HEK293 (cell line): Measurements from ENCODE around the gene EFCAB6.

Source experiments
- CTCF ChIA-PET: fragments of 350-600 bp; formaldehyde crosslinking; extraction: SDS; loops from one replicate; lab custom pipeline; 2021; ENCODE audit warnings: antibody characterized with exemption; lab: Yijun Ruan, JAX
- POLR2A ChIA-PET: fragments of 300-600 bp; formaldehyde crosslinking; extraction: SDS; loops from one replicate; lab custom pipeline; 2020; ENCODE audit warnings: antibody characterized with exemption, inconsistent platforms; lab: Yijun Ruan, JAX
- H3K27ac ChIP-seq: fragments of 200-500 bp; sonication (Bioruptor generic); 2 replicates; pipeline ENCODE4 v1.5.1; 2014; ENCODE audit warnings: low read depth, low read length, control low read depth, inconsistent platforms; ENCODE audit errors: extremely low read depth
- H3K36me3 ChIP-seq, 2 experiments: fragments of 200-500 bp in 1 of 2; sonication (Bioruptor generic) in 1 of 2; 1 replicate in 1 of 2; 2 replicates in 1 of 2; pipeline ENCODE4 v1.5.1; 2014 to 2017; ENCODE audit warnings: inconsistent platforms in 2 of 2, low read length in 2 of 2; ENCODE audit not compliant: control insufficient read depth in 2 of 2, insufficient read depth in 1 of 2
- H3K4me1 ChIP-seq: fragments of 200-500 bp; sonication (Bioruptor generic); 2 replicates; pipeline ENCODE4 v1.5.1; 2014; ENCODE audit warnings: mild to moderate bottlenecking, low read length, inconsistent platforms; ENCODE audit not compliant: control insufficient read depth, insufficient read depth
- H3K4me3 ChIP-seq: 2 replicates; pipeline ENCODE4 v1.5.1; 2011; ENCODE audit warnings: low read depth, mild to moderate bottlenecking, control low read depth, low read length, moderate library complexity
- H3K9me3 ChIP-seq: fragments of 200-500 bp; sonication (Bioruptor generic); 2 replicates; pipeline ENCODE4 v1.5.1; 2014; ENCODE audit warnings: low read depth, low read length, inconsistent platforms; ENCODE audit not compliant: control insufficient read depth, insufficient read depth
- BCL11B ChIP-seq: fragments of 450-650 bp; formaldehyde crosslinking; IDR thresholded peaks from 2 replicates; pipeline ENCODE4 v1.5.1; 2016; ENCODE audit warnings: low read depth, missing biosample characterization, missing genetic modification characterization
- EGR2 ChIP-seq: fragments of 450-650 bp; formaldehyde crosslinking; IDR thresholded peaks from 2 replicates; pipeline ENCODE4 v1.5.1; 2016; ENCODE audit warnings: low read depth, missing biosample characterization, missing genetic modification characterization
- KLF1 ChIP-seq: fragments of 450-650 bp; formaldehyde crosslinking; IDR thresholded peaks from 2 replicates; pipeline ENCODE4 v1.5.1; 2016; ENCODE audit warnings: missing biosample characterization, missing genetic modification characterization
- KLF16 ChIP-seq: fragments of 450-650 bp; formaldehyde crosslinking; IDR thresholded peaks from 2 replicates; pipeline ENCODE4 v1.5.1; 2017; ENCODE audit warnings: missing biosample characterization, missing genetic modification characterization
- SP3 ChIP-seq: fragments of 450-650 bp; formaldehyde crosslinking; IDR thresholded peaks from 2 replicates; pipeline ENCODE4 v1.5.1; 2016; ENCODE audit warnings: missing biosample characterization, missing genetic modification characterization
- TRIM28 ChIP-seq: IDR thresholded peaks from 2 replicates; pipeline ENCODE4 v1.6.1; 2011; ENCODE audit warnings: low read length, control low read depth, borderline replicate concordance
- WT1 ChIP-seq: fragments of 450-650 bp; formaldehyde crosslinking; IDR thresholded peaks from 2 replicates; pipeline ENCODE4 v1.5.1; 2016; ENCODE audit warnings: missing biosample characterization, missing genetic modification characterization
- YY1 ChIP-seq: fragments of 450-650 bp; formaldehyde crosslinking; IDR thresholded peaks from 2 replicates; pipeline ENCODE4 v1.5.1; 2018; ENCODE audit warnings: missing biosample characterization, missing genetic modification characterization
- ZFP41 ChIP-seq: fragments of 450-650 bp; formaldehyde crosslinking; IDR thresholded peaks from 2 replicates; pipeline ENCODE4 v1.5.1; 2016; ENCODE audit warnings: missing biosample characterization, missing genetic modification characterization, borderline replicate concordance
- ZNF140 ChIP-seq: fragments of 450-650 bp; formaldehyde crosslinking; IDR thresholded peaks from 2 replicates; pipeline ENCODE4 v1.5.1; 2016; ENCODE audit warnings: missing biosample characterization, missing genetic modification characterization
- ZNF19 ChIP-seq: fragments of 450-650 bp; formaldehyde crosslinking; IDR thresholded peaks from 2 replicates; pipeline ENCODE4; 2016; ENCODE audit warnings: missing biosample characterization, missing genetic modification characterization, low read depth
- ZNF292 ChIP-seq: fragments of 450-650 bp; formaldehyde crosslinking; IDR thresholded peaks from 2 replicates; pipeline ENCODE4 v1.5.1; 2016; ENCODE audit warnings: low read depth, missing biosample characterization, missing genetic modification characterization, borderline replicate concordance
- ZNF335 ChIP-seq: fragments of 450-650 bp; formaldehyde crosslinking; conservative IDR thresholded peaks from 2 replicates; pipeline ENCODE4 v1.5.1; 2016; ENCODE audit warnings: missing biosample characterization, missing genetic modification characterization
- ZNF529 ChIP-seq: fragments of 450-650 bp; formaldehyde crosslinking; IDR thresholded peaks from 2 replicates; pipeline ENCODE4 v1.5.1; 2017; ENCODE audit warnings: missing genetic modification characterization, missing biosample characterization; ENCODE audit not compliant: insufficient replicate concordance
- ZNF626 ChIP-seq: fragments of 450-650 bp; sonication (Bioruptor Pico); formaldehyde crosslinking; IDR thresholded peaks from 2 replicates; pipeline ENCODE4 v1.5.1; 2018; ENCODE audit warnings: missing biosample characterization, missing genetic modification characterization, inconsistent platforms
- ZNF701 ChIP-seq: fragments of 450-650 bp; formaldehyde crosslinking; IDR thresholded peaks from 2 replicates; pipeline ENCODE4 v1.5.1; 2016; ENCODE audit warnings: missing biosample characterization, missing genetic modification characterization
- ZSCAN30 ChIP-seq: fragments of 450-650 bp; IDR thresholded peaks from 2 replicates; pipeline ENCODE4 v1.5.1; 2018; ENCODE audit warnings: missing biosample characterization, mild to moderate bottlenecking, missing genetic modification characterization, moderate library complexity
- ZXDB ChIP-seq: fragments of 450-650 bp; formaldehyde crosslinking; IDR thresholded peaks from 2 replicates; pipeline ENCODE4 v1.5.1; 2016; ENCODE audit warnings: missing biosample characterization, missing genetic modification characterization
- TF ChIP-seq, protein P1 (sequence below): fragments of 450-650 bp; formaldehyde crosslinking; conservative IDR thresholded peaks from 2 replicates; pipeline ENCODE4 v1.5.1; 2016; ENCODE audit warnings: low read depth, missing biosample characterization, missing genetic modification characterization
- TF ChIP-seq, protein P2 (sequence below): fragments of 450-650 bp; formaldehyde crosslinking; IDR thresholded peaks from 2 replicates; pipeline ENCODE4 v1.5.1; 2016; ENCODE audit warnings: missing biosample characterization, missing genetic modification characterization
- TF ChIP-seq, protein P3 (sequence below): fragments of 450-650 bp; formaldehyde crosslinking; IDR thresholded peaks from 2 replicates; pipeline ENCODE4 v1.5.1; 2016; ENCODE audit warnings: missing biosample characterization, missing genetic modification characterization

EFCAB6 gene, protein sequence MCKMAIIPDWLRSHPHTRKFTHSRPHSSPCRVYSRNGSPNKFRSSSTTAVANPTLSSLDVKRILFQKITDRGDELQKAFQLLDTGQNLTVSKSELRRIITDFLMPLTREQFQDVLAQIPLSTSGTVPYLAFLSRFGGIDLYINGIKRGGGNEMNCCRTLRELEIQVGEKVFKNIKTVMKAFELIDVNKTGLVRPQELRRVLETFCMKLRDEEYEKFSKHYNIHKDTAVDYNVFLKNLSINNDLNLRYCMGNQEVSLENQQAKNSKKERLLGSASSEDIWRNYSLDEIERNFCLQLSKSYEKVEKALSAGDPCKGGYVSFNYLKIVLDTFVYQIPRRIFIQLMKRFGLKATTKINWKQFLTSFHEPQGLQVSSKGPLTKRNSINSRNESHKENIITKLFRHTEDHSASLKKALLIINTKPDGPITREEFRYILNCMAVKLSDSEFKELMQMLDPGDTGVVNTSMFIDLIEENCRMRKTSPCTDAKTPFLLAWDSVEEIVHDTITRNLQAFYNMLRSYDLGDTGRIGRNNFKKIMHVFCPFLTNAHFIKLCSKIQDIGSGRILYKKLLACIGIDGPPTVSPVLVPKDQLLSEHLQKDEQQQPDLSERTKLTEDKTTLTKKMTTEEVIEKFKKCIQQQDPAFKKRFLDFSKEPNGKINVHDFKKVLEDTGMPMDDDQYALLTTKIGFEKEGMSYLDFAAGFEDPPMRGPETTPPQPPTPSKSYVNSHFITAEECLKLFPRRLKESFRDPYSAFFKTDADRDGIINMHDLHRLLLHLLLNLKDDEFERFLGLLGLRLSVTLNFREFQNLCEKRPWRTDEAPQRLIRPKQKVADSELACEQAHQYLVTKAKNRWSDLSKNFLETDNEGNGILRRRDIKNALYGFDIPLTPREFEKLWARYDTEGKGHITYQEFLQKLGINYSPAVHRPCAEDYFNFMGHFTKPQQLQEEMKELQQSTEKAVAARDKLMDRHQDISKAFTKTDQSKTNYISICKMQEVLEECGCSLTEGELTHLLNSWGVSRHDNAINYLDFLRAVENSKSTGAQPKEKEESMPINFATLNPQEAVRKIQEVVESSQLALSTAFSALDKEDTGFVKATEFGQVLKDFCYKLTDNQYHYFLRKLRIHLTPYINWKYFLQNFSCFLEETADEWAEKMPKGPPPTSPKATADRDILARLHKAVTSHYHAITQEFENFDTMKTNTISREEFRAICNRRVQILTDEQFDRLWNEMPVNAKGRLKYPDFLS (N-terminal part only)

GRCh38 chr22:43812149-43812842 lies at the start of gene EFCAB6:
Gene EFCAB6, minus strand, starts transcription at chr22:43812305. Its CDS starts 29,987 bp downstream, at chr22:43782318.
- Histone ChIP-seq H3K4me3 (peak within 1 kb of the TSS; percentile 78), H3K4me1 (peaks cover 3% of the 10 kb centered on the region; the same call in 1 of the 2 replicates), H3K9me3 (no peaks in the 10 kb centered on the region), H3K27ac (peak within 1 kb of the TSS; percentile 80), H3K36me3 (peaks cover 0 to 12% of the 10 kb centered on the region in 2 experiments; a peak in 2 of 3 replicates)
- ChIA-PET POLR2A (interaction anchor here (0.7 to 1.8 kb wide), 11 partner anchors 10 to 408 kb away, joined by 3 to 8 read pairs (median 3); no protein-coding TSS in a partner anchor), CTCF (interaction anchor here (0.7 to 1.4 kb wide), 4 partner anchors 8 to 581 kb away, joined by 3 to 5 read pairs (median 4); no protein-coding TSS in a partner anchor)
- TF ChIP-seq ZNF140 (tag by site-specific recombination) (no peak), ZNF701 (tag by site-specific recombination) (no peak), ZNF626 (tag by site-specific recombination) (no peak), ZFP41 (tag by site-specific recombination) (no peak), KLF1 (tag by site-specific recombination) (0 out of 2 replicates have a peak, but pooled peaks have one; percentile 1), ZNF19 (tag by site-specific recombination) (no peak), ZSCAN30 (0 out of 2 replicates have a peak, but pooled peaks have one; percentile 16), ZNF335 (tag by site-specific recombination) (peak; percentile 78), ZNF292 (tag by site-specific recombination) (no peak), BCL11B (0 out of 2 replicates have a peak, but pooled peaks have one; percentile 27), ZNF529 (no peak), TRIM28 (peak; percentile 33; the same call in 1 of the 2 replicates), EGR2 (tag by site-specific recombination) (peak; percentile 52; the same call in 1 of the 2 replicates), YY1 (0 out of 2 replicates have a peak, but pooled peaks have one; percentile 58), KLF16 (tag by site-specific recombination) (0 out of 2 replicates have a peak, but pooled peaks have one; percentile 23), WT1 (tag by site-specific recombination) (no peak), SP3 (tag by site-specific recombination) (peak; percentile 87), ZXDB (tag by site-specific recombination) (peak; percentile 67; the same call in 1 of the 2 replicates)
- TF ChIP-seq, protein P1, sequence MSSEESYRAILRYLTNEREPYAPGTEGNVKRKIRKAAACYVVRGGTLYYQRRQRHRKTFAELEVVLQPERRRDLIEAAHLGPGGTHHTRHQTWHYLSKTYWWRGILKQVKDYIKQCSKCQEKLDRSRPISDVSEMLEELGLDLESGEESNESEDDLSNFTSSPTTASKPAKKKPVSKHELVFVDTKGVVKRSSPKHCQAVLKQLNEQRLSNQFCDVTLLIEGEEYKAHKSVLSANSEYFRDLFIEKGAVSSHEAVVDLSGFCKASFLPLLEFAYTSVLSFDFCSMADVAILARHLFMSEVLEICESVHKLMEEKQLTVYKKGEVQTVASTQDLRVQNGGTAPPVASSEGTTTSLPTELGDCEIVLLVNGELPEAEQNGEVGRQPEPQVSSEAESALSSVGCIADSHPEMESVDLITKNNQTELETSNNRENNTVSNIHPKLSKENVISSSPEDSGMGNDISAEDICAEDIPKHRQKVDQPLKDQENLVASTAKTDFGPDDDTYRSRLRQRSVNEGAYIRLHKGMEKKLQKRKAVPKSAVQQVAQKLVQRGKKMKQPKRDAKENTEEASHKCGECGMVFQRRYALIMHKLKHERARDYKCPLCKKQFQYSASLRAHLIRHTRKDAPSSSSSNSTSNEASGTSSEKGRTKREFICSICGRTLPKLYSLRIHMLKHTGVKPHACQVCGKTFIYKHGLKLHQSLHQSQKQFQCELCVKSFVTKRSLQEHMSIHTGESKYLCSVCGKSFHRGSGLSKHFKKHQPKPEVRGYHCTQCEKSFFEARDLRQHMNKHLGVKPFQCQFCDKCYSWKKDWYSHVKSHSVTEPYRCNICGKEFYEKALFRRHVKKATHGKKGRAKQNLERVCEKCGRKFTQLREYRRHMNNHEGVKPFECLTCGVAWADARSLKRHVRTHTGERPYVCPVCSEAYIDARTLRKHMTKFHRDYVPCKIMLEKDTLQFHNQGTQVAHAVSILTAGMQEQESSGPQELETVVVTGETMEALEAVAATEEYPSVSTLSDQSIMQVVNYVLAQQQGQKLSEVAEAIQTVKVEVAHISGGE (tag by site-specific recombination): peak; percentile 93
- TF ChIP-seq, protein P2, sequence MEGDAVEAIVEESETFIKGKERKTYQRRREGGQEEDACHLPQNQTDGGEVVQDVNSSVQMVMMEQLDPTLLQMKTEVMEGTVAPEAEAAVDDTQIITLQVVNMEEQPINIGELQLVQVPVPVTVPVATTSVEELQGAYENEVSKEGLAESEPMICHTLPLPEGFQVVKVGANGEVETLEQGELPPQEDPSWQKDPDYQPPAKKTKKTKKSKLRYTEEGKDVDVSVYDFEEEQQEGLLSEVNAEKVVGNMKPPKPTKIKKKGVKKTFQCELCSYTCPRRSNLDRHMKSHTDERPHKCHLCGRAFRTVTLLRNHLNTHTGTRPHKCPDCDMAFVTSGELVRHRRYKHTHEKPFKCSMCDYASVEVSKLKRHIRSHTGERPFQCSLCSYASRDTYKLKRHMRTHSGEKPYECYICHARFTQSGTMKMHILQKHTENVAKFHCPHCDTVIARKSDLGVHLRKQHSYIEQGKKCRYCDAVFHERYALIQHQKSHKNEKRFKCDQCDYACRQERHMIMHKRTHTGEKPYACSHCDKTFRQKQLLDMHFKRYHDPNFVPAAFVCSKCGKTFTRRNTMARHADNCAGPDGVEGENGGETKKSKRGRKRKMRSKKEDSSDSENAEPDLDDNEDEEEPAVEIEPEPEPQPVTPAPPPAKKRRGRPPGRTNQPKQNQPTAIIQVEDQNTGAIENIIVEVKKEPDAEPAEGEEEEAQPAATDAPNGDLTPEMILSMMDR (tag by site-specific recombination): no peak
- TF ChIP-seq, protein P3, sequence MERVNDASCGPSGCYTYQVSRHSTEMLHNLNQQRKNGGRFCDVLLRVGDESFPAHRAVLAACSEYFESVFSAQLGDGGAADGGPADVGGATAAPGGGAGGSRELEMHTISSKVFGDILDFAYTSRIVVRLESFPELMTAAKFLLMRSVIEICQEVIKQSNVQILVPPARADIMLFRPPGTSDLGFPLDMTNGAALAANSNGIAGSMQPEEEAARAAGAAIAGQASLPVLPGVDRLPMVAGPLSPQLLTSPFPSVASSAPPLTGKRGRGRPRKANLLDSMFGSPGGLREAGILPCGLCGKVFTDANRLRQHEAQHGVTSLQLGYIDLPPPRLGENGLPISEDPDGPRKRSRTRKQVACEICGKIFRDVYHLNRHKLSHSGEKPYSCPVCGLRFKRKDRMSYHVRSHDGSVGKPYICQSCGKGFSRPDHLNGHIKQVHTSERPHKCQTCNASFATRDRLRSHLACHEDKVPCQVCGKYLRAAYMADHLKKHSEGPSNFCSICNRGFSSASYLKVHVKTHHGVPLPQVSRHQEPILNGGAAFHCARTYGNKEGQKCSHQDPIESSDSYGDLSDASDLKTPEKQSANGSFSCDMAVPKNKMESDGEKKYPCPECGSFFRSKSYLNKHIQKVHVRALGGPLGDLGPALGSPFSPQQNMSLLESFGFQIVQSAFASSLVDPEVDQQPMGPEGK (tag by site-specific recombination): 0 out of 2 replicates have a peak, but pooled peaks have one; percentile 59
